ENCODE measurements around the gene EGR4. TPM values are rescaled to one million over a fixed set of nuclear protein-coding genes. Genes with fewer than 3 reads are reported as not detected.

EGR4 gene
- polyA plus RNA-seq, 1 of the 3 experiments (the other 2 are of a cell fraction): 0.02 TPM

DNA sequence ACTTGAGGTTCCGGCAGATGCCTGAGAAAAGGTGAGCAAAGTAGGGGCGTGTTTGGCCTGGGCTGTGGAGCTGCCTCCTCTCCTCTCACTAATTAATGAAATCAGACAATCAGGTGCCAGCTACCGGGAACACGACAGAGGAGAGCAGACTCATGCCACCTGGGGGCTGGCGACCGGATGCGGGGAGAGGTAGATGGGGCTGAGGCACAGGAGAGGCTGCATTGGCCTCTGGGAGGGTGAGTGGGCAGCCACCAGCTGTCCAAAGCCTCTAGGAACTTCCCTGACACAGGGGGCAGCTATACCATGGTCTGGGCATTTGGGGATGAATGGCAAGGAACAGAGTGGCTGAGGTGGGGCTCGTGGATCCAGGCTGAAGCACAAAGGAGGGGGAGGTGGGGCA is 34.1 kb downstream of the EGR4 start (continued):
- TF ChIP-seq EZH2phosphoT487 (IDR thresholded peaks at IDR 0.05; ENCODE audit: borderline replicate concordance, low read depth) (no peak), NRF1 (IDR thresholded peaks at IDR 0.05; ENCODE audit: low read depth, low read length) (no peak), CHD2 (IDR thresholded peaks at IDR 0.05; ENCODE audit: low read length, partially characterized antibody) (no peak), POLR2AphosphoS5 (IDR thresholded peaks at IDR 0.05; ENCODE audit: low read depth, low read length) (no peak)
- TF ChIP-seq, protein P1, sequence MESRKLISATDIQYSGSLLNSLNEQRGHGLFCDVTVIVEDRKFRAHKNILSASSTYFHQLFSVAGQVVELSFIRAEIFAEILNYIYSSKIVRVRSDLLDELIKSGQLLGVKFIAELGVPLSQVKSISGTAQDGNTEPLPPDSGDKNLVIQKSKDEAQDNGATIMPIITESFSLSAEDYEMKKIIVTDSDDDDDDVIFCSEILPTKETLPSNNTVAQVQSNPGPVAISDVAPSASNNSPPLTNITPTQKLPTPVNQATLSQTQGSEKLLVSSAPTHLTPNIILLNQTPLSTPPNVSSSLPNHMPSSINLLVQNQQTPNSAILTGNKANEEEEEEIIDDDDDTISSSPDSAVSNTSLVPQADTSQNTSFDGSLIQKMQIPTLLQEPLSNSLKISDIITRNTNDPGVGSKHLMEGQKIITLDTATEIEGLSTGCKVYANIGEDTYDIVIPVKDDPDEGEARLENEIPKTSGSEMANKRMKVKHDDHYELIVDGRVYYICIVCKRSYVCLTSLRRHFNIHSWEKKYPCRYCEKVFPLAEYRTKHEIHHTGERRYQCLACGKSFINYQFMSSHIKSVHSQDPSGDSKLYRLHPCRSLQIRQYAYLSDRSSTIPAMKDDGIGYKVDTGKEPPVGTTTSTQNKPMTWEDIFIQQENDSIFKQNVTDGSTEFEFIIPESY (IDR thresholded peaks at IDR 0.05; ENCODE audit: borderline replicate concordance, low read depth): no peak
- TF ChIP-seq, protein P2, sequence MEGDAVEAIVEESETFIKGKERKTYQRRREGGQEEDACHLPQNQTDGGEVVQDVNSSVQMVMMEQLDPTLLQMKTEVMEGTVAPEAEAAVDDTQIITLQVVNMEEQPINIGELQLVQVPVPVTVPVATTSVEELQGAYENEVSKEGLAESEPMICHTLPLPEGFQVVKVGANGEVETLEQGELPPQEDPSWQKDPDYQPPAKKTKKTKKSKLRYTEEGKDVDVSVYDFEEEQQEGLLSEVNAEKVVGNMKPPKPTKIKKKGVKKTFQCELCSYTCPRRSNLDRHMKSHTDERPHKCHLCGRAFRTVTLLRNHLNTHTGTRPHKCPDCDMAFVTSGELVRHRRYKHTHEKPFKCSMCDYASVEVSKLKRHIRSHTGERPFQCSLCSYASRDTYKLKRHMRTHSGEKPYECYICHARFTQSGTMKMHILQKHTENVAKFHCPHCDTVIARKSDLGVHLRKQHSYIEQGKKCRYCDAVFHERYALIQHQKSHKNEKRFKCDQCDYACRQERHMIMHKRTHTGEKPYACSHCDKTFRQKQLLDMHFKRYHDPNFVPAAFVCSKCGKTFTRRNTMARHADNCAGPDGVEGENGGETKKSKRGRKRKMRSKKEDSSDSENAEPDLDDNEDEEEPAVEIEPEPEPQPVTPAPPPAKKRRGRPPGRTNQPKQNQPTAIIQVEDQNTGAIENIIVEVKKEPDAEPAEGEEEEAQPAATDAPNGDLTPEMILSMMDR (IDR thresholded peaks at IDR 0.05): no peak

DNA sequence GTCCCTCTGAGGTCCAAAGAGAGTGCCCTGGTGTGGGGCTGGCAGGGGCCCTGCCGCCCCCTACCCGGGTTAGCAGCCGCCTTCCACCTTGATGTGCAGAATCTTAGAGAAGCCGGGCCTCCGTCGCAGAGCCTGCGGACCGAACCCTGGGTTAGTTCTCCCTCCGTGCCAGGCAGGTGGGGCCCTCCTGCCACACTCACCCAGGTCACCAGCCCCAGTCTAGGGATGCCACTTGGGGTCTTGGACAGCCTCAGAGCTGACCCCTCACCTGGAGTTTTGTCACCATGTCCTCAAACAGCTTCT is 34.5 kb downstream of the EGR4 start:
- H4K20me1 ChIP-seq (ENCODE audit: insufficient read depth): no peaks in the 10 kb centered on the region
- no peak overlapping the region for H3K4me3 ChIP-seq (ENCODE audit: low read depth in 2 of 2, low read length in 1 of 2)
- ChIA-PET POLR2A (no interaction called here), CTCF (interaction anchor here (0.6 to 2.1 kb wide), 4 partner anchors 9 to 156 kb away, joined by 3 to 9 read pairs (median 4); partner anchors contain the start of gene CCT7)
- no peak overlapping the region for H3K27ac ChIP-seq (ENCODE audit: low read depth in 2 of 2, low read length in 1 of 2)
- H3K4me1 ChIP-seq (ENCODE audit: control insufficient read depth in 1 of 2, insufficient read depth in 2 of 2, low read depth in 1 of 2, low read length in 1 of 2): no peaks in the 10 kb centered on the region
- DNase-seq: no peak
- H3F3A ChIP-seq (replicated peaks; ENCODE audit: insufficient read depth): no peaks in the 10 kb centered on the region
- no peaks in the 10 kb centered on the region for H3K9me2 ChIP-seq
- WGBS (ENCODE audit: low lambda C conversion rate): no CpG with 5 or more reads among the region's 9 CpGs
- no peaks in the 10 kb centered on the region for H3K27me3 ChIP-seq (ENCODE audit: insufficient read depth)
- H3K9ac ChIP-seq: no peak overlapping the region
- H3K79me2 ChIP-seq (ENCODE audit: insufficient read depth): no peaks in the 10 kb centered on the region
- H2AFZ ChIP-seq (ENCODE audit: low read depth): no peak overlapping the region
- TF ChIP-seq NFIC (IDR thresholded peaks at IDR 0.05; ENCODE audit: borderline replicate concordance): no peak
- H3K4me2 ChIP-seq: no peak overlapping the region
- peaks cover 0 to 7% of the 10 kb centered on the region in 2 experiments for H3K36me3 ChIP-seq (replicated peaks in 1 of 2; ENCODE audit: control insufficient read depth in 1 of 2, insufficient read depth in 2 of 2, low read length in 1 of 2)
- no peaks in the 10 kb centered on the region for H3K9me3 ChIP-seq

DNA sequence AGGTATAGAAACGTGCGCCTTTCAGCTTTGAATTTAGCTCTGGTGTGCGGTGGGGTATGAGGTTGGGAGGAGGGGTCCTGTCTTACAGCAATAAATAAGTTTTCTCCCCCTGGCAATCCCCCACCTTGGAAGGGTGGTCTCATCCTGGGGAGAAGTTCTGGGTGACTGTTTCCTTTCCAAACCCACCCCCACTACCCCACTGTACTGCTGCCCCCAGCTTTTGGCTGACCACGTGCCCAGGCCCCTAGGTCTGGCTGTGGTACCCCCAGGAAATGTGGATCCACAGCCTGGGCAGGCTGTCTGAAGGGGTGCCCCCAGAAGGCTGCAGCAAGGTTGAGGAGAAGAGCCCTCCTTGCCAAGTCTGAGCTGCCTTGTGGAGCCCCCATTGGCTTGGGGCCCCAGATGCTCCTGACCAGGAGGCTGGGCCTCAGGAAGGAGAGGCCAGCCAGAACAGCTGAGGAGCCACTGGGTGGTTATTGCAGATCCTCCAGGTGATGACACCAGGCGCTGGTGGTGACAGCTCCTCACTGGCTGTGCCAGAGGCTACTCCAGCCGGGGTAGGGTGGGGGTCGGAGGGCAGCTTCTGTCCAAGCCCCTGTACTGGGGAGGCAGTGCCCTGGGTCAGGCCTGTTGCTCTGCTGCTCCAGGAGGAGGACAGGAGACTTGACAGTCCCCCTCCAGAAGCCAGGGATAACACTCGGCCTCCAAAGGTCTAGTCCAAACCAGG is 35.0 kb downstream of the EGR4 start:
- Histone ChIP-seq H3F3A (replicated peaks; ENCODE audit: insufficient read depth) (no peaks in the 10 kb centered on the region), H4K20me1 (ENCODE audit: insufficient read depth) (no peaks in the 10 kb centered on the region), H3K9me3 (no peaks in the 10 kb centered on the region), H3K79me2 (ENCODE audit: insufficient read depth) (no peaks in the 10 kb centered on the region), H3K9ac (no peak overlapping the region), H3K4me2 (no peak overlapping the region), H2AFZ (ENCODE audit: low read depth) (no peak overlapping the region), H3K27me3 (ENCODE audit: insufficient read depth) (no peaks in the 10 kb centered on the region), H3K36me3 (replicated peaks in 1 of 2; ENCODE audit: control insufficient read depth in 1 of 2, insufficient read depth in 2 of 2, low read length in 1 of 2) (peaks cover 0 to 12% of the 10 kb centered on the region in 2 experiments), H3K4me3 (ENCODE audit: low read depth in 2 of 2, low read length in 1 of 2) (no peak overlapping the region), H3K27ac (ENCODE audit: low read depth in 2 of 2, low read length in 1 of 2) (no peak overlapping the region), H3K9me2 (no peaks in the 10 kb centered on the region), H3K4me1 (ENCODE audit: control insufficient read depth in 1 of 2, insufficient read depth in 2 of 2, low read depth in 1 of 2, low read length in 1 of 2) (no peaks in the 10 kb centered on the region)
- CTCF ChIA-PET: interaction anchor here (0.6 to 2.1 kb wide), 5 partner anchors 9 to 155 kb away, joined by 3 to 9 read pairs (median 3); partner anchors contain the start of gene CCT7
- 100% methylated on average over 4 of the region's 8 CpGs for WGBS (ENCODE audit: low lambda C conversion rate)
- POLR2A ChIA-PET: no interaction called here
- DNase-seq: no peak
- no peak for TF ChIP-seq TEAD4 (IDR thresholded peaks at IDR 0.05; ENCODE audit: borderline replicate concordance, insufficient read depth)
- no peak for TF ChIP-seq RCOR1 (IDR thresholded peaks at IDR 0.05; ENCODE audit: low read length)
- TF ChIP-seq, protein P3, sequence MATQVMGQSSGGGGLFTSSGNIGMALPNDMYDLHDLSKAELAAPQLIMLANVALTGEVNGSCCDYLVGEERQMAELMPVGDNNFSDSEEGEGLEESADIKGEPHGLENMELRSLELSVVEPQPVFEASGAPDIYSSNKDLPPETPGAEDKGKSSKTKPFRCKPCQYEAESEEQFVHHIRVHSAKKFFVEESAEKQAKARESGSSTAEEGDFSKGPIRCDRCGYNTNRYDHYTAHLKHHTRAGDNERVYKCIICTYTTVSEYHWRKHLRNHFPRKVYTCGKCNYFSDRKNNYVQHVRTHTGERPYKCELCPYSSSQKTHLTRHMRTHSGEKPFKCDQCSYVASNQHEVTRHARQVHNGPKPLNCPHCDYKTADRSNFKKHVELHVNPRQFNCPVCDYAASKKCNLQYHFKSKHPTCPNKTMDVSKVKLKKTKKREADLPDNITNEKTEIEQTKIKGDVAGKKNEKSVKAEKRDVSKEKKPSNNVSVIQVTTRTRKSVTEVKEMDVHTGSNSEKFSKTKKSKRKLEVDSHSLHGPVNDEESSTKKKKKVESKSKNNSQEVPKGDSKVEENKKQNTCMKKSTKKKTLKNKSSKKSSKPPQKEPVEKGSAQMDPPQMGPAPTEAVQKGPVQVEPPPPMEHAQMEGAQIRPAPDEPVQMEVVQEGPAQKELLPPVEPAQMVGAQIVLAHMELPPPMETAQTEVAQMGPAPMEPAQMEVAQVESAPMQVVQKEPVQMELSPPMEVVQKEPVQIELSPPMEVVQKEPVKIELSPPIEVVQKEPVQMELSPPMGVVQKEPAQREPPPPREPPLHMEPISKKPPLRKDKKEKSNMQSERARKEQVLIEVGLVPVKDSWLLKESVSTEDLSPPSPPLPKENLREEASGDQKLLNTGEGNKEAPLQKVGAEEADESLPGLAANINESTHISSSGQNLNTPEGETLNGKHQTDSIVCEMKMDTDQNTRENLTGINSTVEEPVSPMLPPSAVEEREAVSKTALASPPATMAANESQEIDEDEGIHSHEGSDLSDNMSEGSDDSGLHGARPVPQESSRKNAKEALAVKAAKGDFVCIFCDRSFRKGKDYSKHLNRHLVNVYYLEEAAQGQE (IDR thresholded peaks at IDR 0.05; ENCODE audit: low read depth, low read length): no peak
- no peak for TF ChIP-seq FOXJ3 (CRISPR knock-in tag; IDR thresholded peaks at IDR 0.05)
- TF ChIP-seq SMC3 (IDR thresholded peaks at IDR 0.05; ENCODE audit: low read depth, low read length): no peak
- no peak for TF ChIP-seq SIN3A (IDR thresholded peaks at IDR 0.05; ENCODE audit: borderline replicate concordance, low read depth, low read length)
- TF ChIP-seq NFIC (IDR thresholded peaks at IDR 0.05; ENCODE audit: borderline replicate concordance): no peak
- no peak for TF ChIP-seq FOSL2 (IDR thresholded peaks at IDR 0.05; ENCODE audit: borderline replicate concordance, low read depth)
- TF ChIP-seq JUND (IDR thresholded peaks at IDR 0.05): no peak
- no peak for TF ChIP-seq FOXM1 (IDR thresholded peaks at IDR 0.05; ENCODE audit: low read depth)
- TF ChIP-seq EP300 (IDR thresholded peaks at IDR 0.05; ENCODE audit: borderline replicate concordance in 1 of 2, low read depth in 1 of 2, low read length in 1 of 2): no peak
